Measurements from ENCODE around the gene C17orf78. TPM values are rescaled to one million over a fixed set of nuclear protein-coding genes. Genes with fewer than 3 reads are reported as not detected.

Gene C17orf78
- polyA plus RNA-seq, 1 of the 3 experiments (the other 2 are of a cell fraction): not detected

- no peak overlapping the region for H3K27ac ChIP-seq (ENCODE audit: low read depth in 2 of 2, low read length in 1 of 2)
- CTCF ChIA-PET: interaction anchor here (1.3 kb wide), 1 partner anchor 55 kb away, joined by 3 read pairs; no protein-coding TSS in a partner anchor
These were observed 53.3 kb downstream of the C17orf78 start for GRCh38 chr17:37429039-37429438.

GRCh38 chr17:37429453-37429852 lies 53.7 kb downstream of the C17orf78 start:
- DNase-seq: no peak
- 94% methylated on average over 1 of the region's 1 CpG for WGBS (ENCODE audit: low lambda C conversion rate)
- H3F3A ChIP-seq (replicated peaks; ENCODE audit: insufficient read depth): peaks cover 17% of the 10 kb centered on the region
- POLR2A ChIA-PET: no interaction called here
- H3K4me1 ChIP-seq (ENCODE audit: control insufficient read depth in 1 of 2, insufficient read depth in 2 of 2, low read depth in 1 of 2, low read length in 1 of 2): no peaks in the 10 kb centered on the region
- no peaks in the 10 kb centered on the region for H3K9me3 ChIP-seq
- no peak overlapping the region for H2AFZ ChIP-seq (ENCODE audit: low read depth)
- H3K27ac ChIP-seq (ENCODE audit: low read depth in 2 of 2, low read length in 1 of 2): peak overlapping the region in 1 of 2 experiments; percentile 55; a peak in 2 of 4 replicates
- no peaks in the 10 kb centered on the region for H4K20me1 ChIP-seq (ENCODE audit: insufficient read depth)
- H3K27me3 ChIP-seq (ENCODE audit: insufficient read depth): no peaks in the 10 kb centered on the region
- H3K79me2 ChIP-seq (ENCODE audit: insufficient read depth): peaks cover 26% of the 10 kb centered on the region
- no peak overlapping the region for H3K4me2 ChIP-seq
- no peak overlapping the region for H3K9ac ChIP-seq
- no peak overlapping the region for H3K4me3 ChIP-seq (ENCODE audit: low read depth in 2 of 2, low read length in 1 of 2)
- H3K9me2 ChIP-seq: no peaks in the 10 kb centered on the region
- peaks cover 24 to 59% of the 10 kb centered on the region in 2 experiments for H3K36me3 ChIP-seq (replicated peaks in 1 of 2; ENCODE audit: control insufficient read depth in 1 of 2, insufficient read depth in 2 of 2, low read length in 1 of 2)
- CTCF ChIA-PET: interaction anchor here (0.8 to 1.3 kb wide), 3 partner anchors 22 to 141 kb away, joined by 3 read pairs; no protein-coding TSS in a partner anchor
- TF ChIP-seq SIN3A (IDR thresholded peaks at IDR 0.05; ENCODE audit: borderline replicate concordance, low read depth, low read length): no peak
- no peak for TF ChIP-seq USF1 (IDR thresholded peaks at IDR 0.05; ENCODE audit: borderline replicate concordance, low read depth)
- no peak for TF ChIP-seq TAF1 (IDR thresholded peaks at IDR 0.05; ENCODE audit: borderline replicate concordance, low read depth, low read length)
- no peak for TF ChIP-seq TCF12 (IDR thresholded peaks at IDR 0.05)
- no peak for TF ChIP-seq RCOR1 (IDR thresholded peaks at IDR 0.05; ENCODE audit: low read length)
- TF ChIP-seq USF2 (IDR thresholded peaks at IDR 0.05; ENCODE audit: borderline replicate concordance, low read depth, low read length): no peak
- no peak for TF ChIP-seq ZBTB33 (IDR thresholded peaks at IDR 0.05; ENCODE audit: borderline replicate concordance, low read depth)
- no peak for TF ChIP-seq GABPA (IDR thresholded peaks at IDR 0.05; ENCODE audit: low read depth)

More at GRCh38 chr17:37429039-37429438, 53.3 kb downstream of the C17orf78 start:
- no peaks in the 10 kb centered on the region for H4K20me1 ChIP-seq (ENCODE audit: insufficient read depth)
- H3K9ac ChIP-seq: no peak overlapping the region
- POLR2A ChIA-PET: no interaction called here
- H3K4me3 ChIP-seq (ENCODE audit: low read depth in 2 of 2, low read length in 1 of 2): no peak overlapping the region
- DNase-seq: no peak
- H3K79me2 ChIP-seq (ENCODE audit: insufficient read depth): peaks cover 23% of the 10 kb centered on the region
- H3K36me3 ChIP-seq (replicated peaks in 1 of 2; ENCODE audit: control insufficient read depth in 1 of 2, insufficient read depth in 2 of 2, low read length in 1 of 2): peaks cover 24 to 62% of the 10 kb centered on the region in 2 experiments
- no peak overlapping the region for H3K4me2 ChIP-seq
- H2AFZ ChIP-seq (ENCODE audit: low read depth): no peak overlapping the region
- no peaks in the 10 kb centered on the region for H3K9me3 ChIP-seq
- peaks cover 17% of the 10 kb centered on the region for H3F3A ChIP-seq (replicated peaks; ENCODE audit: insufficient read depth)
- no peaks in the 10 kb centered on the region for H3K4me1 ChIP-seq (ENCODE audit: control insufficient read depth in 1 of 2, insufficient read depth in 2 of 2, low read depth in 1 of 2, low read length in 1 of 2)
- no peaks in the 10 kb centered on the region for H3K27me3 ChIP-seq (ENCODE audit: insufficient read depth)
- WGBS (ENCODE audit: low lambda C conversion rate): 93% methylated on average over 3 of the region's 3 CpGs
- H3K9me2 ChIP-seq: no peaks in the 10 kb centered on the region
- TF ChIP-seq JUND (IDR thresholded peaks at IDR 0.05) (no peak), RFX5 (IDR thresholded peaks at IDR 0.05; ENCODE audit: low read length) (no peak), CTCF (IDR thresholded peaks at IDR 0.05) (no peak), NRF1 (IDR thresholded peaks at IDR 0.05; ENCODE audit: low read depth, low read length) (no peak), YY1 (IDR thresholded peaks at IDR 0.05; ENCODE audit: low read depth) (no peak), RXRA (IDR thresholded peaks at IDR 0.05; ENCODE audit: borderline replicate concordance, low read depth) (no peak), SMC3 (IDR thresholded peaks at IDR 0.05; ENCODE audit: low read depth, low read length) (no peak), TCF12 (IDR thresholded peaks at IDR 0.05) (no peak), CHD2 (IDR thresholded peaks at IDR 0.05; ENCODE audit: low read length, partially characterized antibody) (no peak), POLR2AphosphoS5 (IDR thresholded peaks at IDR 0.05; ENCODE audit: low read depth, low read length) (no peak), USF1 (IDR thresholded peaks at IDR 0.05; ENCODE audit: borderline replicate concordance, low read depth) (no peak), GABPA (IDR thresholded peaks at IDR 0.05; ENCODE audit: low read depth) (no peak), USF2 (IDR thresholded peaks at IDR 0.05; ENCODE audit: borderline replicate concordance, low read depth, low read length) (no peak)

Measured in SK-N-SH (cell line).